ENCODE measurements around the gene RFC5. TPM values are rescaled to one million over a fixed set of nuclear protein-coding genes. Genes with fewer than 3 reads are reported as not detected.

The RFC5 gene
- total RNA-seq, 1 donor from 2014 or later = 52.6 TPM

- DNase-seq (ENCODE audit: low read depth, low spot score) = no peak
- H3K36me3 Mint-ChIP-seq (ENCODE audit: low read depth) = peaks cover 25% of the 10 kb centered on the region
- peaks cover 5% of the 10 kb centered on the region for H3K4me1 Mint-ChIP-seq
- H3K4me3 Mint-ChIP-seq = no peak overlapping the region
- H3K27ac Mint-ChIP-seq (ENCODE audit: unreplicated experiment) = peak overlapping the region; percentile 58
- TF ChIP-seq CTCF (conservative IDR thresholded peaks at IDR 0.05) = no peak
- H3K27me3 Mint-ChIP-seq (ENCODE audit: low read depth) = no peaks in the 10 kb centered on the region
- H3K9me3 Mint-ChIP-seq = no peaks in the 10 kb centered on the region
Observed at GRCh38 chr12:118033902-118034301, 17.4 kb downstream of the RFC5 start.

DNA sequence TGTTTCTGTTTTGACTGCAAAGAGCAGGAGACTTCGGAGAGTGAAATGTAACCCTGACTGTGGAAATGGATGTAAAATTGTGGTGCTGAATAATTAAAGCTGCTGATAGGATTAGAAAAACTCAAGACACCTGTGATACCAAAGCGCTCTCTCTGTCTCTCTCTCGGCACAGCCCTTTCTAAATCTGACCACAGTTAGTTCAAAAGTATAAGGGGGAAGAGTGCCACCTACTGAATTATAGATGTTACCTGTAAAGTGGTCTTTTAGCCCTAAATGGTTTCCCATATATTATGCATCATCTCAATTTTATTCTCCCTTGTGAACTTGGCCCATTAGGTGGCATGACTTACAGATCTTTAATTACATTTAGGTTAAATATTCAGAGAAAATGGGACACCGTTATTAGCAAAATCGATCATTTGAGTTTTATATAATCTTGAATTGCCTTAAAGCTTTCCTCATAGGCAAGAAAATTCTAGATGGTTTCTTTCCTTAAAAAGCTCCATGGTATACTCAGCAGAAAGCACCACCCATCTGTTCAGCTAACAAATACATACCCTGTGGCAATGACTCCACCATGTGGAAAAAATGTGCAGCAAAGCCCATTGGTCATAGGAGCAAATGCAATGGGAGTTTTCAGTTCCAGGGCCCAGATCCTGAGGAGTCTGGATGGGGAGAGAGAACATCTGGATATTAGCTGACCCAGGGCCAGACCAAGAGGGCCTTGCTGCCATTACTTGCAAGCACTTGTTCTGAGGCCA, 18.1 kb downstream of the RFC5 start:
- DNase-seq (ENCODE audit: low read depth, low spot score) = no peak
- H3K4me3 Mint-ChIP-seq = no peak overlapping the region
- peaks cover 5% of the 10 kb centered on the region for H3K4me1 Mint-ChIP-seq
- H3K36me3 Mint-ChIP-seq (ENCODE audit: low read depth) = peaks cover 22% of the 10 kb centered on the region
- no peaks in the 10 kb centered on the region for H3K9me3 Mint-ChIP-seq
- no peaks in the 10 kb centered on the region for H3K27me3 Mint-ChIP-seq (ENCODE audit: low read depth)
- H3K27ac Mint-ChIP-seq (ENCODE audit: unreplicated experiment) = peak overlapping the region; percentile 15
- TF ChIP-seq CTCF (conservative IDR thresholded peaks at IDR 0.05) = peak; percentile 55

- Mint-ChIP-seq H3K9me3 (no peaks in the 10 kb centered on the region), H3K27ac (ENCODE audit: unreplicated experiment) (peak overlapping the region; percentile 15), H3K27me3 (ENCODE audit: low read depth) (no peaks in the 10 kb centered on the region), H3K36me3 (ENCODE audit: low read depth) (peaks cover 21% of the 10 kb centered on the region), H3K4me1 (peaks cover 5% of the 10 kb centered on the region), H3K4me3 (no peak overlapping the region)
- no peak for DNase-seq (ENCODE audit: low read depth, low spot score)
- TF ChIP-seq CTCF (conservative IDR thresholded peaks at IDR 0.05) = no peak
Observed at GRCh38 chr12:118035190-118036041, 18.9 kb downstream of the RFC5 start.

GRCh38 chr12:118036672-118037411, 20.3 kb downstream of the RFC5 start:
- Mint-ChIP-seq H3K4me1 (peaks cover 5% of the 10 kb centered on the region), H3K27me3 (ENCODE audit: low read depth) (no peaks in the 10 kb centered on the region), H3K9me3 (no peaks in the 10 kb centered on the region), H3K27ac (ENCODE audit: unreplicated experiment) (no peak overlapping the region), H3K36me3 (ENCODE audit: low read depth) (peaks cover 26% of the 10 kb centered on the region), H3K4me3 (no peak overlapping the region)
- no peak for TF ChIP-seq CTCF (conservative IDR thresholded peaks at IDR 0.05)
- no peak for DNase-seq (ENCODE audit: low read depth, low spot score)

- H3K27me3 Mint-ChIP-seq (ENCODE audit: low read depth) = no peaks in the 10 kb centered on the region
- DNase-seq (ENCODE audit: low read depth, low spot score) = no peak
- H3K36me3 Mint-ChIP-seq (ENCODE audit: low read depth) = peaks cover 28% of the 10 kb centered on the region
- TF ChIP-seq CTCF (conservative IDR thresholded peaks at IDR 0.05) = no peak
- H3K4me1 Mint-ChIP-seq = peaks cover 5% of the 10 kb centered on the region
- H3K27ac Mint-ChIP-seq (ENCODE audit: unreplicated experiment) = no peak overlapping the region
- H3K9me3 Mint-ChIP-seq = no peaks in the 10 kb centered on the region
- no peak overlapping the region for H3K4me3 Mint-ChIP-seq
Observed at GRCh38 chr12:118038137-118038536, 21.6 kb downstream of the RFC5 start.

Measured in neural crest cell (in vitro differentiated cells).